ENCODE data around the gene CACNG1. TPM values are rescaled to one million over a fixed set of nuclear protein-coding genes. Genes with fewer than 3 reads are reported as not detected.

CACNG1 gene
- total RNA-seq, 1 experiment from 2014 or later, result not detected

GRCh38 chr17:67076290-67076689, 31.9 kb downstream of the CACNG1 start:
- Histone ChIP-seq H4K20me1 (ENCODE audit: control insufficient read depth, insufficient read depth, insufficient read length) (no peaks in the 10 kb centered on the region), H2BK20ac (ENCODE audit: low read depth, low read length, poor library complexity, severe bottlenecking) (no peak overlapping the region), H3K23me2 (ENCODE audit: insufficient read length, low read depth, low read length, poor library complexity, severe bottlenecking) (no peaks in the 10 kb centered on the region), H2BK120ac (ENCODE audit: low read depth, low read length, poor library complexity, severe bottlenecking) (no peak overlapping the region), H3K9ac (ENCODE audit: extremely low read depth, insufficient read length, low read length) (no peak overlapping the region), H2BK12ac (ENCODE audit: insufficient read length, low read depth, low read length) (no peak overlapping the region), H2BK15ac (ENCODE audit: low read depth, low read length) (no peak overlapping the region), H4K91ac (ENCODE audit: insufficient read length, low read depth, low read length) (no peak overlapping the region), H2AK5ac (ENCODE audit: insufficient read length, low read length) (no peak overlapping the region), H3K4me1 (ENCODE audit: insufficient read depth, low read length) (no peaks in the 10 kb centered on the region), H3K27me3 (ENCODE audit: insufficient read depth, low read length) (no peaks in the 10 kb centered on the region), H3K4ac (ENCODE audit: low read depth, low read length) (no peak overlapping the region), H3K79me2 (ENCODE audit: insufficient read depth, low read length) (no peaks in the 10 kb centered on the region), H3K18ac (ENCODE audit: insufficient read length, low read depth, low read length) (no peak overlapping the region), H3K14ac (ENCODE audit: insufficient read depth, low read length) (no peak overlapping the region), H3K23ac (ENCODE audit: insufficient read length, low read depth, low read length) (no peak overlapping the region), H4K8ac (replicated peaks; ENCODE audit: insufficient read length, low read depth, low read length) (no peak overlapping the region), H3K27ac (ENCODE audit: insufficient read length, low read depth, low read length) (no peak overlapping the region), H2BK5ac (ENCODE audit: insufficient read length, low read length) (no peak overlapping the region), H4K5ac (ENCODE audit: insufficient read length, low read depth, low read length) (no peak overlapping the region), H3T11ph (ENCODE audit: low read length) (no peak overlapping the region), H2AFZ (ENCODE audit: low read length) (no peak overlapping the region), H3K9me3 (ENCODE audit: control insufficient read depth, low read depth, low read length) (no peaks in the 10 kb centered on the region), H3K4me2 (ENCODE audit: insufficient read depth, insufficient read length, low read length) (no peak overlapping the region), H3K79me1 (ENCODE audit: insufficient read depth, low read depth, low read length, poor library complexity, severe bottlenecking) (no peaks in the 10 kb centered on the region), H3K56ac (ENCODE audit: insufficient read length, low read depth, low read length) (no peak overlapping the region)
- no peaks in the 10 kb centered on the region for H3K9me3 Mint-ChIP-seq
- H3K4me3 Mint-ChIP-seq, result no peak overlapping the region
- DNase-seq, result no peak
- WGBS (ENCODE audit: extremely low coverage, insufficient read length, low lambda C conversion rate), result no CpG with 5 or more reads among the region's 7 CpGs
- TF ChIP-seq CTCF (conservative IDR thresholded peaks at IDR 0.05), result no peak
- peaks cover 4% of the 10 kb centered on the region in 2 experiments; a peak in 3 of 4 replicates for H3K4me1 Mint-ChIP-seq
- no peak overlapping the region for H3K27ac Mint-ChIP-seq
- no peaks in the 10 kb centered on the region for H3K27me3 Mint-ChIP-seq (ENCODE audit: low read depth)
- peaks cover 0 to 8% (median 4%) of the 10 kb centered on the region in 3 experiments; a peak in 4 of 7 replicates for H3K36me3 Mint-ChIP-seq (ENCODE audit: insufficient read depth in 1 of 3, low read depth in 3 of 3)

Data from H9 (cell line).